Measurements from ENCODE around the gene GLTP. TPM values are rescaled to one million over a fixed set of nuclear protein-coding genes. Genes with fewer than 3 reads are reported as not detected.
A peak's percentile ranks its signal among the peaks of the same experiment; 100 is the strongest.

The GLTP gene
- total RNA-seq, 1 donor from 2014 or later, result 210 TPM

GRCh38 chr12:109920261-109920780, 40.0 kb upstream of the GLTP start:
- Histone ChIP-seq H3K4me3 (ENCODE audit: low read depth, low read length) (no peak overlapping the region), H3K27me3 (ENCODE audit: control insufficient read depth, insufficient read depth, low read length) (no peaks in the 10 kb centered on the region), H3K36me3 (ENCODE audit: control insufficient read depth, insufficient read depth, low read length) (peaks cover 10% of the 10 kb centered on the region)
- TF ChIP-seq CTCF (IDR thresholded peaks at IDR 0.05; ENCODE audit: insufficient read depth, low read length, severe bottlenecking), result no peak
- DNase-seq (ENCODE audit: low read depth), result no peak
- no peak for FAIRE-seq

- H3K36me3 ChIP-seq (ENCODE audit: control insufficient read depth, insufficient read depth, low read length), result peaks cover 14% of the 10 kb centered on the region
- H3K4me3 ChIP-seq (ENCODE audit: low read depth, low read length), result no peak overlapping the region
- FAIRE-seq (no peak), DNase-seq (ENCODE audit: low read depth) (no peak)
- TF ChIP-seq CTCF (IDR thresholded peaks at IDR 0.05; ENCODE audit: insufficient read depth, low read length, severe bottlenecking), result no peak
- no peaks in the 10 kb centered on the region for H3K27me3 ChIP-seq (ENCODE audit: control insufficient read depth, insufficient read depth, low read length)
These were observed 39.1 kb upstream of the GLTP start for GRCh38 chr12:109919456-109919855.

GRCh38 chr12:109916045-109916444, 35.7 kb upstream of the GLTP start:
- H3K27me3 ChIP-seq (ENCODE audit: control insufficient read depth, insufficient read depth, low read length), result no peaks in the 10 kb centered on the region
- DNase-seq (ENCODE audit: low read depth) (no peak), FAIRE-seq (no peak)

GRCh38 chr12:109915171-109916040, 35.1 kb upstream of the GLTP start:
- Histone ChIP-seq H3K4me3 (ENCODE audit: low read depth, low read length) (no peak overlapping the region), H3K36me3 (ENCODE audit: control insufficient read depth, insufficient read depth, low read length) (peaks cover 32% of the 10 kb centered on the region), H3K27me3 (ENCODE audit: control insufficient read depth, insufficient read depth, low read length) (no peaks in the 10 kb centered on the region)
- TF ChIP-seq CTCF (IDR thresholded peaks at IDR 0.05; ENCODE audit: insufficient read depth, low read length, severe bottlenecking), result no peak
- DNase-seq (ENCODE audit: low read depth) (no peak), FAIRE-seq (peak; percentile 75)

More at GRCh38 chr12:109916045-109916444, 35.7 kb upstream of the GLTP start:
- TF ChIP-seq CTCF (IDR thresholded peaks at IDR 0.05; ENCODE audit: insufficient read depth, low read length, severe bottlenecking), result no peak
- H3K4me3 ChIP-seq (ENCODE audit: low read depth, low read length), result no peak overlapping the region
- peaks cover 28% of the 10 kb centered on the region for H3K36me3 ChIP-seq (ENCODE audit: control insufficient read depth, insufficient read depth, low read length)

GRCh38 chr12:109914461-109914860, 34.1 kb upstream of the GLTP start:
- no peaks in the 10 kb centered on the region for H3K27me3 ChIP-seq (ENCODE audit: control insufficient read depth, insufficient read depth, low read length)
- no peak for TF ChIP-seq CTCF (IDR thresholded peaks at IDR 0.05; ENCODE audit: insufficient read depth, low read length, severe bottlenecking)
- FAIRE-seq (no peak), DNase-seq (ENCODE audit: low read depth) (no peak)
- no peak overlapping the region for H3K4me3 ChIP-seq (ENCODE audit: low read depth, low read length)
- H3K36me3 ChIP-seq (ENCODE audit: control insufficient read depth, insufficient read depth, low read length), result peaks cover 30% of the 10 kb centered on the region

Data from bronchial epithelial cell (primary cell).